ENCODE results near the gene ITGAL. TPM values are rescaled to one million over a fixed set of nuclear protein-coding genes. Genes with fewer than 3 reads are reported as not detected.

Gene ITGAL
- total RNA-seq, 2 donors from 2014 or later: not detected

- Mint-ChIP-seq H3K9me3 (no peaks in the 10 kb centered on the region), H3K4me3 (peak overlapping the region; percentile 74), H3K4me1 (peaks cover 5% of the 10 kb centered on the region), H3K27me3 (ENCODE audit: insufficient read depth) (peaks cover 14% of the 10 kb centered on the region), H3K27ac (peak overlapping the region; percentile 90), H3K36me3 (ENCODE audit: low read depth) (peaks cover 18% of the 10 kb centered on the region)
- 90 to 93% methylated on average over 18 to 21 of the region's 21 CpGs for WGBS, 2 experiments (ENCODE audit: insufficient coverage in 1 of 2, insufficient read length in 1 of 2)
- Histone ChIP-seq H3K27ac (ENCODE audit: low read depth, low read length) (peak overlapping the region; percentile 94), H3K36me3 (ENCODE audit: control insufficient read depth, insufficient read depth, low read length) (peaks cover 20% of the 10 kb centered on the region), H3K4me1 (ENCODE audit: control insufficient read depth, insufficient read depth, low read length) (peaks cover under 1% of the 10 kb centered on the region), H3K9ac (ENCODE audit: extremely low read depth, low read length, poor library complexity, severe bottlenecking) (no peak overlapping the region), H3K9me3 (ENCODE audit: control insufficient read depth, low read length) (no peaks in the 10 kb centered on the region), H3K27me3 (ENCODE audit: control insufficient read depth, insufficient read depth, low read length, poor library complexity, severe bottlenecking) (no peaks in the 10 kb centered on the region), H3K4me3 (ENCODE audit: low read length) (peak overlapping the region; percentile 41)
- DNase-seq: no peak
- no peak for TF ChIP-seq CTCF (conservative IDR thresholded peaks at IDR 0.05)
These were observed 86.3 kb downstream of the ITGAL start for GRCh38 chr16:30558789-30559377.

GRCh38 chr16:30559690-30560089 lies 87.1 kb downstream of the ITGAL start:
- H3K27me3 ChIP-seq (ENCODE audit: control insufficient read depth, insufficient read depth, low read length, poor library complexity, severe bottlenecking): no peaks in the 10 kb centered on the region
- H3K27ac Mint-ChIP-seq: no peak overlapping the region
- H3K9me3 Mint-ChIP-seq: no peaks in the 10 kb centered on the region
- no peak overlapping the region for H3K4me3 Mint-ChIP-seq
- peaks cover 14% of the 10 kb centered on the region for H3K27me3 Mint-ChIP-seq (ENCODE audit: insufficient read depth)
- no peaks in the 10 kb centered on the region for H3K9me3 ChIP-seq (ENCODE audit: control insufficient read depth, low read length)
- H3K4me1 ChIP-seq (ENCODE audit: control insufficient read depth, insufficient read depth, low read length): no peaks in the 10 kb centered on the region
- H3K4me1 Mint-ChIP-seq: peaks cover 5% of the 10 kb centered on the region
- no peak overlapping the region for H3K27ac ChIP-seq (ENCODE audit: low read depth, low read length)
- peaks cover 11% of the 10 kb centered on the region for H3K36me3 Mint-ChIP-seq (ENCODE audit: low read depth)
- TF ChIP-seq CTCF (conservative IDR thresholded peaks at IDR 0.05): no peak
- WGBS, 2 experiments (ENCODE audit: insufficient coverage in 1 of 2, insufficient read length in 1 of 2): 90 to 94% methylated on average over 2 to 6 of the region's 6 CpGs
- no peak overlapping the region for H3K4me3 ChIP-seq (ENCODE audit: low read length)
- no peak overlapping the region for H3K9ac ChIP-seq (ENCODE audit: extremely low read depth, low read length, poor library complexity, severe bottlenecking)
- peaks cover 14% of the 10 kb centered on the region for H3K36me3 ChIP-seq (ENCODE audit: control insufficient read depth, insufficient read depth, low read length)
- no peak for DNase-seq

GRCh38 chr16:30561089-30561816 lies 88.7 kb downstream of the ITGAL start:
- H3K4me3 Mint-ChIP-seq: peak overlapping the region; percentile 58
- DNase-seq: peak; percentile 76
- WGBS, 2 experiments (ENCODE audit: insufficient coverage in 1 of 2, insufficient read length in 1 of 2): 94% methylated on average over 31 to 46 of the region's 46 CpGs
- Histone ChIP-seq H3K9me3 (ENCODE audit: control insufficient read depth, low read length) (no peaks in the 10 kb centered on the region), H3K36me3 (ENCODE audit: control insufficient read depth, insufficient read depth, low read length) (peaks cover under 1% of the 10 kb centered on the region), H3K4me3 (ENCODE audit: low read length) (no peak overlapping the region), H3K27me3 (ENCODE audit: control insufficient read depth, insufficient read depth, low read length, poor library complexity, severe bottlenecking) (no peaks in the 10 kb centered on the region), H3K4me1 (ENCODE audit: control insufficient read depth, insufficient read depth, low read length) (no peaks in the 10 kb centered on the region), H3K27ac (ENCODE audit: low read depth, low read length) (no peak overlapping the region), H3K9ac (ENCODE audit: extremely low read depth, low read length, poor library complexity, severe bottlenecking) (no peak overlapping the region)
- no peaks in the 10 kb centered on the region for H3K9me3 Mint-ChIP-seq
- H3K27me3 Mint-ChIP-seq (ENCODE audit: insufficient read depth): peaks cover 20% of the 10 kb centered on the region
- peaks cover 1% of the 10 kb centered on the region for H3K4me1 Mint-ChIP-seq
- peaks cover 2% of the 10 kb centered on the region for H3K36me3 Mint-ChIP-seq (ENCODE audit: low read depth)
- TF ChIP-seq CTCF (conservative IDR thresholded peaks at IDR 0.05): no peak
- H3K27ac Mint-ChIP-seq: no peak overlapping the region
